ENCODE data around the gene TSPAN32.

GRCh38 chr11:2320568-2321310 lies 18.9 kb downstream of the TSPAN32 start:
- no peak for TF ChIP-seq CTCF (IDR thresholded peaks at IDR 0.05 in 8 of 11, conservative IDR thresholded peaks at IDR 0.05 in 3 of 11)
- no peak for TF ChIP-seq POLR2AphosphoS5 (IDR thresholded peaks at IDR 0.05)
- no peak for TF ChIP-seq POLR2A (IDR thresholded peaks at IDR 0.05)
